ENCODE measurements around the gene MIA. TPM values are rescaled to one million over a fixed set of nuclear protein-coding genes. Genes with fewer than 3 reads are reported as not detected.
A peak's percentile ranks its signal among the peaks of the same experiment; 100 is the strongest.
"Not testable (repeated sequence)": the region's sequence is repeated elsewhere in the genome, so short reads cannot be mapped to it uniquely, and the experiment has no call there.

Gene MIA
- polyA plus RNA-seq, 4 donors, result 0.81 to 4.2 (median 0.92) TPM

DNA sequence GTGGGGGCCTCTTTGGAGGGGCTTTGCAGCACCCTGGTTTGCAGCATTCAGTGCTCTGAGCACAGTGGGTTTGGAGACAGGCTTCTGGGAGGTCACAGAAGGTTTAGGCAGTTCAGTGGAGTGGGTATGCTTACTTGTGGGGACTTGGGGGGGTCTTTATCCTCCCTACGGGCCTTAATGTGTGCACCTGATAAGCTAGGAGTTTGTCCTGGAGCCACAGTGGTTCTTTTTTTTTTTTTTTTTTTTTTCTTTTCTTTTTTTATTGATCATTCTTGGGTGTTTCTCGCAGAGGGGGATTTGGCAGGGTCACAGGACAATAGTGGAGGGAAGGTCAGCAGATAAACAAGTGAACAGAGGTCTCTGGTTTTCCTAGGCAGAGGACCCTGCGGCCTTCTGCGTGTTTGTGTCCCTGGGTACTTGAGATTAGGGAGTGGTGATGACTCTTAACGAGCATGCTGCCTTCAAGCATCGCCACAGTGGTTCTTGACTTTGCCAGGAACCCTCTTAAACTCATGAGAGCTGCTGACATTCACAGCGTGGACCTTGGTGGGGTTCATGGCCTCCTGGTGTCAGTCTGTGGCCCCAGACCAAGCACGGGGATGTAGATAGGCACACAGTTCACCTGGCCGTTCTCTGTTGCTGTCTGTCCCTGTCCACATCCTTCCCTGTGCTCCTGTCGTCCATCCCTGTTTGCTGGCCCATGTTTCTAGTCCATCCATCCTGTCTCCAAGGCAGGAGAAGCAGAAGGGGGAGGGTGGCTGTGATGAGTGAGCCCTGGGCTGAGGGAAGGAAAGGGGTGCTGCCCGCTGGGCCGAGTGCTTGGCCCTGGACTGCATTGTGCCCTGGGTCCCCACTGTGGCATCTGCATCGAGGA is 26.3 kb downstream of the MIA start:
- DNase-seq (ENCODE audit: low read depth in 4 of 4, low spot score in 2 of 4), result no peak

DNA sequence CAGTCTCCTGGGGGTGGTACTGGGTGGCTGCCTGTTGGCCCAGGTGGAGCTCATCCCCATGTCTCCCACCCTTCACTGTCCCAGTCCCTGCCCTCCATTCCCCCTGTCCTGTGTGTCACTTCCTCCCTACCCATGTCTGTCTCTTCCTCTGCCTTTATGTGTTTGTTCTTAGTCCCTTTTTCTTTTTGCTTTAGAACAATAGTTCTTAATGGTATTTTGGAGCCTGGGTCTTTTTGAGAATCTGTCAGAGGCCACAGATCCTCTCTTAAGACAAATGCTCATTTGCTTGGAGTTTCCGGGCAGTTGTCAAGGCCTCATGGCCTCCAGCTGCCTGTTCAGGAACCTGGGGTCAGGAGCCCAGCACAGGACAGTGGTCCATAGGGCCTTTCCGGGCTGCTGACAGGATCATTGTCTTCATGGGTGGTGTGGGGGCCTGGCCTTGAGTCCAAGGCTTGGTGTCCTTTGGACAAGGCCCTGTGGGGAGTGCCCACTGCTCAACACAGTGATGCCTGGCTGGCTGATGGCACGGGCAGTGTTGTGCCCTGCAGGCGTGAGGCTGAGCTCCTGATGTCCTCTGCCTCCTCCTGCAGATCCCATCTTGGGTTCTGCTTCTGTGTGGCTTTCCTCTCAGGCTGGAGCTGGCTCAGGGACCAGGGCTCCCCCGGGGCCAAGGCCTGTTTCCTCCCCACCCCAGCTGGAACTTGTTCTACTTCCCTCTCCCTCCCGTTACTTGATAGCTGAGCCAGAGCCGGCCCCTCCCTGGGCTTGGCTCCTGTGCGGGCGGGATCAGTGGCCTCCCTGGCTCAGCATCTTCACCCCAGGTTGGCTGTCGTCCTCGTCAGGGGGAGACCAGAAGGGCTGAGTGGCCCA is 27.2 kb downstream of the MIA start:
- no peak for DNase-seq (ENCODE audit: low read depth in 4 of 4, low spot score in 2 of 4)

DNA sequence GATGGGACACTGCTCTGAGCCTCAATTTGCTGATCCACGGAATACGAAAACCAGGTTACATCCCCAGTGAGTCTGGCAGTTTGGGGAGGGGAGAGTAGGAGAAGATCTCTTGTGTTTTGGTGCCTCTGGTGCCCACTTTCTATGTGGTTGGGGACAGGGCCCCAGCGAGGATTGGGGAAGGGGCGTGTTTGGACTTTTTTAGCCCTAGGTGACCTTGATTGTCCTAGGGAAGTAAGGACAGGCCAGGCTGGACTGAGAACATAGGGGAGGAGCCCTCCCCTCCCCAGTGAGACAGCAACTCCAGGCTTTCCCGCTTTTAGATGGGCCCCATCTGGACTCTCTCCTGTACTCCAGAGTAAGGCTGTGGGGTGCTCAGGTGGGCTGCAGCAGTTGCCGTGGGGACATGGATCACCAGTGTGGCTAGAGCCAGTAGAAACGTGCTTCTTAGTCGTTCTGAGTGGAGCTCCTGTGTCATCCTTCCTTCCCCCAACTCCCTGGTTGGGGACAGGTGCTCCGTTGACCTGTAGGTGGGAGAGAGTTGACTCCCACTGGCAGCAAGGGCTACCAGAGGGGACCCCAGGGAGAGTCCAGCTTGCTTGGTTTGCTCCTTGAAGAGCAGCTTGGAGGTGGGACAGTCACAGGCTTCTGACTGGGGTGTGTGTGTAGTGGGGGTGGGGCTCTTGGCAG is 28.0 kb downstream of the MIA start:
- no peak for DNase-seq (ENCODE audit: low read depth in 4 of 4, low spot score in 2 of 4)

DNA sequence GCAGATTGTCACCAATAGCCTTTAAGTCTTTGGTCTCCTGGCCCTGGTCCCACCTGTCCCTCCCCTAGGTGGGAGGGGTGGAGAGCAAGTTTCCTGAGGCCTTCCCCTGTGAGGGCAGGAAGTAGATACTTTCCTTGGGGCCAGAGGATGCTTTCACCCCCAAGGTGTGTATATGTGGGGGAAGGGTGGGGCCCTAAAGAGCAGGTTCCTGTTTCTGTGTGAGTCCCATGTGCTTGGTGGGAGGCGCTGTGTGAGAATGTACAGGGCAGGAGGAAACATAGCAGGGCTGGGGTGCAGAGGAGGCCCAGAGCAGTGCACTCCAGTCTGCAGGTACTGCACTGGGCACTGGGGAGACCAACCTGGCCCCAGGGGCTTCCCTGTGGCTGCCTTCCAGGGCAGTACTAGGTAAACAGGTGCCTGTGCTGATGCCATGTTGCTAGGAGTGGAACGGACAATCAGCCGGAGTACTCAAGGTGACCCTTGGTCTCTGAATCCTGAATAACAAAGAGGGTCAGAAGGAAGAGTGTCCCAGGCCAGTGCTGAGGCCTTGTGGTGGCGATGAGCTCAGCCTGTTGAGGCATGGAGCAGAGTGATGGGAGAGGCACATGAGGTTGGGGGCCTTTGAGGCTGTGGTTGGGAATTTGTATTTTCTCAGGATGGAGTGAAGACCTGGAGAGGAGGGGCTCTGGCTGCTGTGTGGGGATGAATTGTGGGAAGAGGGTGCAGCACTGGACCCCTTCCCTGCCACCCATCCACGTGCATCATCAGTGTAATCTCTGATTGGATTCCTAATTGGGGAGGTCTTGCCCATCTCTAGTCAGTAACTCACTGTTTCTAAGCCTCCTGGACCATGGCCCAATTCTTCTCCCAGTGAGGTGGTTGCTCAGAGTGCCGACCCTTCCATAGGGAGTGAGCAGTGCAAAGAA is 28.8 kb downstream of the MIA start:
- DNase-seq (ENCODE audit: low read depth in 4 of 4, low spot score in 2 of 4), result no peak

DNA sequence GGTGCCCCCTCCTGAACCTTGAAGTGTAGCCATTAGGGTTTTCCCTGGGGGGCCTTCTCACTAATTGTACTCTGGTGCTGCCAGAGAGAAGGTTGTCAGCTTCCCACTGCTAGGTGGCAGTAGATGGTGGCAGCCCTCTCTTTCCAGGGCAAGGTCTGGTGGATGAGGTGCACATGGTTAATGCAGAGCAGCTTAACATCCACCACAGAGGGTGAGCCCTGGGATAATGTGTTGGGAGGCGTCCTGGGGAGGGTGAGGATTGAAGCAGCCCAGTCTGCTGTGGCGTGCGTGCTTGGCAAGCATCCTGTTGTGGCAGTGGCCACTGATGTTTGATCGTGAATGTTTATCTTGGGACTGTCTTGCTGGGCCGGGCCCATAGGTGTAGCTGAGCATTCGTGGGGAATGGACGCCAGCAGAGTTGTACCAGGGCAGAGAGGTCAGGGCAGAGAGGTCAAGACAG is 29.5 kb downstream of the MIA start:
- no peak for DNase-seq (ENCODE audit: low read depth in 4 of 4, low spot score in 2 of 4)

DNA sequence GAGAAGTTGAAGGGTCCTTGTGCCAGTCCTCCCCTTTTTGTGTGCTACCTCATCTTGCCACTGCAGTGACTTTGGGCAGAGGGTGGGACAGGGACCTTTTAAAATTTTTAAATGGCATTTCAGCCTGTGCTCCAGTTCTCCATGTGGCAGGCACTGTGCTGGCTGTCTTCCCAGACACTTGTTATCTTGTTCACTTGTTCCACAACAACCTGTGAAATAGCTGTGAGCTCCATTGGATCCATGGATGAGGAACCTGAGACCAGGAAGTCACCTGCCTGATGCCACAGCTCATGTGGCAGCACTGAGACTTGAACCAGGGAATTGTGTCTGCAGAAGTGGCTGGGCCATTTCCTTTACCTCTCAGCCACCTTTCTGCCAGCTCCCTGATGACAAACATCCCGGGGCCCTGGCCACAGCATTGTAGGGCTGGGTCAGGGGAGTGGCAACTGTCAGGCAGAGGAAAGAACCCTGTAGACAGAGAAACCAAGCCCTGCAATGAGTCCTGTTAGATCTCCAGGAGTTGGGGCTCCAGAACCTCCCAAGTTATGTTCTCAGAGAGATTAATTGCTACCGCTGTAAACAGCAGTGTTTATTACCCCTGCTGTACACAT is 30.0 kb downstream of the MIA start:
- no peak for DNase-seq (ENCODE audit: low read depth in 4 of 4, low spot score in 2 of 4)

DNA sequence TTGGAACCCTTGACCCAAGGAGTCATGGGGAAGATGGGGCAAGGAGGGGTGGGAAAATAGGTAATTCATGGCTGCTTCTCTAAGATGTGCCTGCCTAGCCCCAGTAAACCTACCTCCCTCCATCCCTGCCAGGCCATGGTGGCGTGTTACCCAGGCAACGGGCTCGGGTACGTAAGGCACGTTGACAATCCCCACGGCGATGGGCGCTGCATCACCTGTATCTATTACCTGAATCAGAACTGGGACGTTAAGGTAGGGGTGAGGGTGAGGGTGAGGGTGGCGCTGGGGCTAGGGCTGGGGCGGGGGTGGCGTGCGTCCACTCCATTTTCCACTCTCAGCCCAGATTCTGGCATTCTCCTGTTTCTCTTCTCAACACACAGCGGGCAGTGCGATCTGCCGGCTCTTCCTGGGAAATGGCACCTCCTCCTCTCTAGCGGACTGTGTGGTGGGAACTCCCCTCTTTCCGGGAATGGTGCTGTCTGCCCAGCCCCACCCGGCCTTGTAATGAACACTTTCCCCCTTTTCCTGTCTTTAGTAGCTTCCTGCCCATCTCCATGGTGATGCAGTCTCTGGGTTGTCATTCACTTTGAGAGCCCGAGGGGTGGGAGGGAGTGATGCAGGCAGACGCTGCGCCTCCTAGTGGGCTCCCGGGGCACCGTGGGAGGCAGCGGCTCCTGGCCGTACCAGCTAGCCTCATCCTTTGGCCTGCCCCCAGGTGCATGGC is 31.3 kb downstream of the MIA start:
- DNase-seq (ENCODE audit: low read depth in 4 of 4, low spot score in 2 of 4), result peak in 3 of 4 donors; percentile 75 to 90 (median 82)

DNA sequence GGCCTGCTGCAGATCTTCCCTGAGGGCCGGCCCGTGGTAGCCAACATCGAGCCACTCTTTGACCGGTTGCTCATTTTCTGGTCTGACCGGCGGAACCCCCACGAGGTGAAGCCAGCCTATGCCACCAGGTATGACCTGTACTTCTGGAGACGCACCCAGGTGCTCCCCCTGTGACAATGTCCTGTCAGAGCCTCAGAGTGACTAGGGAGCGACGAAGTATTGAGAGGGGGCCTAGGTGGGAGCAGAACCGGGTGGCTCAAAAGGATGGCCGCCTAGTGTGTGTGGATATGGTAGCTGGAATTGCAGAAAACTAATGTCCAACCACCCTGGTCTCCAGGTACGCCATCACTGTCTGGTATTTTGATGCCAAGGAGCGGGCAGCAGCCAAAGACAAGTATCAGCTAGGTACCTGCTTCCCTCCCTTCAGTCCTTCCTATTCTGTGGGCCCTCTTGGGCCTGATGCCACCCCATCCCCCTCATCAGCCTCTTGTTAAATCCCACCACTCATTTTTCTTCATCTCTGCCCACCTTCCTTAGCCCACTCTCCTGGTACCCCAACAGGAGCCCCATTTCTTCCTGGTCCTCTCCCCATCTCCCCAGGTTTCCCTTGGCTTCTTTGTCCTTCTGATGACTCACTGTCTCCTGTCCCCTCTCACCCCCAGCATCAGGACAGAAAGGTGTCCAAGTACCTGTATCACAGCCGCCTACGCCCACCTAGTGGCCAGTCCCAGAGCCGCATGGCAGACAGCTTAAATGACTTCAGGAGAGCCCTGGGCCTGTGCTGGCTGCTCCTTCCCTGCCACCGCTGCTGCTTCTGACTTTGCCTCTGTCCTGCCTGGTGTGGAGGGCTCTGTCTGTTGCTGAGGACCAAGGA is 32.1 kb downstream of the MIA start:
- no peak for DNase-seq (ENCODE audit: low read depth in 4 of 4, low spot score in 2 of 4)

DNA sequence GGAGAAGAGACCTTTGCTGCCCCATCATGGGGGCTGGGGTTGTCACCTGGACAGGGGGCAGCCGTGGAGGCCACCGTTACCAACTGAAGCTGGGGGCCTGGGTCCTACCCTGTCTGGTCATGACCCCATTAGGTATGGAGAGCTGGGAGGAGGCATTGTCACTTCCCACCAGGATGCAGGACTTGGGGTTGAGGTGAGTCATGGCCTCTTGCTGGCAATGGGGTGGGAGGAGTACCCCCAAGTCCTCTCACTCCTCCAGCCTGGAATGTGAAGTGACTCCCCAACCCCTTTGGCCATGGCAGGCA is 32.7 kb downstream of the MIA start:
- DNase-seq (ENCODE audit: low read depth in 4 of 4, low spot score in 2 of 4), result no peak

DNA sequence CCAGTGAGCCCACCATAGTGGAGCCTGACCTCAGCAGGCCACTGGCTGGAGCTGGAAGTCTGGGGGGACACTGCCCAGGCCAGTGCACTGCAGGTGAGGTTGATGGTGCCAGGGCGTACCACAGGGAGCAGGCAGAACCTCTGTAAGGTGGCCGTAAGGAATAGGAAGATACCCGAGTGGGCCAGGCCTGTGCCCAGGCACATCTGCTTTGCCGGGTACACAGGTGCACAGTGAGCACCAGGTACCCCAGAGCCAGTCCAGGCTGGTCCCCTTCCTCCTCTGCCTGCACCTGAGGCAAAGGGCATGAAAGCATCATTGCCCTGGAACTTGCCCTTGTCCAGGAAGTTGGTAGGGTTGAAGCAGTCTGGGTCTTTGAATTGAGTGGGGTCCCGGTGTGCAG is 33.2 kb downstream of the MIA start:
- DNase-seq (ENCODE audit: low read depth in 4 of 4, low spot score in 2 of 4), result no peak

DNA sequence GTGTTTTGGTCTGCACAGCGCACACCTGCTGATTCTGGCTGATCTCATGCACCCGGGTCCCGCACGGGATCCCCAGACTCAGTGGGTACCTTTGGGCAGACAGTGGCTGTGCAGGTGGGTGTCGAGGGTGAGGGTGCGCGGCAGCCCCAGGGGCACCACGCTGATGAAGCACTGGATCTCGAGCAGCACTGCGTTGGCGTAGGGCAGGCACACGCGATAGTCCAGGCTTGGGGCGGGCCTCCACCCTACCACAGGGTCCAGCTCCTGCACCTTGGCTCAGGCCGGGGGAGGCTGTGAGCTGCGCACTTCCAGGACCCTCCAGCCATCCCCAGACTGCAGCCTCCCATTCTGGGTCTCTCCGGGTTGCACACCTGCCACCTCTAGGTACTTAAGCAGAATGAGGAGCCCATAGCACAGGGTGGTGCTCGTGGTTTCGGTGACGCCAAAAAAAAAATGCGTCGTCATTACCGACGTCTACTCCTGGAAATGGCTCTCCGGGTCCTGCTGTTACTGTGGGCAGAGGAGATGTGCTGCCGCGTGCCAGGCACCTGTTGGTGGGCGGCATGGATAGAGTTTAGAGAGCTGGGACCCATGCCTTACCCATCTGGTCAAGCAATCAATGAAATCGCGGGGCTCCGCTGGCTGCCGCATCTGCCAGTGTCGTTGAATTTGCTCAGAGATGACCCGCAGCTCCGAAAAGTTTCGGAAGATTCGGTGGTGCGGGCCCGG is 34.2 kb downstream of the MIA start:
- DNase-seq (ENCODE audit: low read depth in 4 of 4, low spot score in 2 of 4), result no peak

DNA sequence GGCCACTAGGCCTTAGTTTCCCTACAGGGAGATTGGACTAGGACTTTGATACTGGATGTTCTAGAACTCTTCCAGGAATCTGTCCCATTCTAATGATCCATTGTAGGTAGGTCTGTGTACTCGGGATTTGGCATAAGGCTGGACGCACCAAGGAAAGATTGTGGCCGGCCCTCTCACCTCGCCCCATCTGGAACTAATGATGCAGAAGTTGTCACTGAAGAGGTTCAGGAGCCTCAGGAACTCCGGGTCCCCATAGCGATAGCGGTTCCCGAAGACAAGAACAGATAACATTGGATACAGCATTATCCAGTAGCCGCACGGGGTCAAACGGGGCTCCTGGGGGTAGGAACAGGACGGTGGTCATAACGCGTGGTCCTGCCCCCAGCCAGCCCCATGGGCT is 34.8 kb downstream of the MIA start:
- DNase-seq (ENCODE audit: low read depth in 4 of 4, low spot score in 2 of 4), result no peak

DNA sequence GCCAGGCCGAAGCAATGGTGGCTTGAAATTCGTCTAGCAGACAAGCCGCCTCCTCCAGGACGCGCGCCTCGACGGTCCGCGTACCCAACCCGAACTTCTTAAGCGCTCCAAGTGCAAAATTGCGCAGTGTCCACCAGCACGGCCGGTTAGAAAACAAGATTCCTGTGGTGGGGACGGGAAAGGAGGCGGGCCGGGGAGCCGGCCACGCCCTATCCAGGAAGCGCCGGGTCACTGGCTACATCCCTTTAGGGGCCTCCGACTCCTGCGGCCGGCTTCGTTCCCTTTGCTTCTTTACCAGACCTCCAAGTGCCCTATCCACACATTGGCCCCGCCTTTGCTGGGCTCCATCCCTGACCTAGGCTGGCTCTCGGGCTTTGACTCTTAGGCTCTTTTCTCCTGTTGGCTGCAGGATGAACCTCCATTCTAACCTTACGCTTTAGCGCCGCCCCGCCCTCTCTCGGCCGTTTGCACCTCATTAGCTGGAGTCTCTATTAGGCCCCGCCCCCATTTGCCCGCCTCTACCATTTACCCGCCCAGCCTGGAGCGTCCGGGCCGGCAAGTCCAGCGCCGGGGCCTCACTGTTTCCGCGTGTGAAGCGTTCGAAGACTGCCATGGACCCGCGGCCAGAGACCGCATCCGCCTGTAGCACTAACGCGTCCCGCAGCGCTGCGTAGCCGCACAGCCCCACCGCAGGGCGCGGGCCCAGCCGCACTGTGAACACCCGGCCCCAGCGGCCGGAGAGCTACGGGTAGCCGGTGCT is 35.5 kb downstream of the MIA start:
- peak in 2 of 4 donors; percentile 56 to 74 for DNase-seq (ENCODE audit: low read depth in 4 of 4, low spot score in 2 of 4)

DNA sequence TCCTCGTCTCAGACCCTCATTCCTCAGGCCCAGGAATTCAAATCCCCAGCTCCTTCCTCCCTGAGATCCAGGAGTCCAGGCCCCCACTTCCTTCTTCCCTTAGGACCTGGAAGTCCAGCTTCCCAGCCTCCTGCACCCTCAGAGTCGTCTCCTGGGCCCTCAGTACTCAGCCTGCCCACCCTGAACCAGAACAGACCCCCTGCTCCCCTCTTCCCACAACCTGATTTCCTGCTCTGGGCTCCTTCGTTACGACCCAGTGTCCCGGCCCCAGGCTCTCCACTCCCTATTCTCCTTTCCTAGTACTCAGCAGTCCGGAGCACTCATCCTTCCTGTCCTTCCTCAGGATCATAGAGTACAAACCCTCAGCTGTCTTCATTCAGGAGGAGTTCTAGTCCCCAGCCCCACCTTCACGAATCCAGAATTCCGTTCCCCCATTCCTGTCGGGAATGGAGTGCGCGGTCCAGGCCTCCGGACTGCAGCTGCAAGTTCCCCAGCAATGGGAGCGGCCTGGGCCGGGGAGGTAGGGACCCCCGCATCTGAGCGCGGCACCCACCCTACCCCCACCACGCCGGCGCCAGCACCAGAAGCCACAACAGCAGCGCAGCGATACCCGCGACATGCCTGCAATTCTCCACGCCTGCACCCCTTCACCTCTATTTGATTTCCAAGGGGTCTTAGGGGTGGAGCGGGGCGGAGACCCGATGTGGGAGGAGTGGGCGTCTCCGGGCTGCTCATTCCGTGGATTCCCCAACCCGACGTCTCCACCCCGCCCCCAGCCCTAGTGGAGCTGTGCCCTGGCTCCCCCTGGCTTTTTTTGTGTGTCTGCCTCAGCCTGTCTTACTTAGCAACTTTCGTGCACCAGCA is 36.4 kb downstream of the MIA start:
- no peak for DNase-seq (ENCODE audit: low read depth in 4 of 4, low spot score in 2 of 4)

DNA sequence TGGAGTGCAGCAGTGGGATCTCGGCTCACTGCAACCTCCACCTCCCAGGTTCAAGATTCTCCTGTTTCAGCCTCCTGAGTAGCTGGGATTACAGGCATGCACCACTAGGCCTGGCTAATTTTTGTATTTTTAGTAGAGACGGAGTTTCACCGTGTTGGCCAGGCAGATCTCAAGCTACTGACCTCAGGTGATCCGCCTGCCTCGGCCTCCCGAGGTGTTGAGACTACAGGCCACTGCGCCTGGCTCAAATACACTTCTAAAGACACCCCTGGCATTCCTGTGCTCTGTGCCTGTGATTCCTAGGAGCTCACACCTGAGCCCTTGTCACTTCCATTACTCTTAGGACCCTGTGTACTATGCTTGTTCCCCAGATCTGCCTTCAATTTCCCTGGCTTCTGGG is 37.2 kb downstream of the MIA start:
- DNase-seq (ENCODE audit: low read depth in 4 of 4, low spot score in 2 of 4), result not testable (repeated sequence)

DNA sequence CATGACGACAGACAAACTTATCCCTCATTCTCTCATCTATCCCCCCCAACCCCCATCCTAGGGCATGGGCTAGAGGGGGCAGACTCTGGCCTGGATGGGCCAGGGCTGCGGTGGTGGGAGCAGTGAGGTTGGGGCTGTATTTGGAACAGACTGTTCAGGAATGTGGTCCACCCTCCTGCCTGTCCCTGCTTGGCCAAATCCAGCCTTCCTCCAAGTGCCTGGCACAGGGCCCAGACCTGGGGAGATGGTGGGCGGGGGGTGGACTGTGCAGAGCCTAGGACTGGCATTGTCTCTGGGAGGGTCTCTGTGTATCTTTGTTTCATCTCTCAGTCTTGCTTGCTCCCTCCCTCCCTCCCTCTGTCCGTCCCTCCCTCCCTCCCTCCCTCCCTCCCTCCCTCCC is 37.9 kb downstream of the MIA start:
- DNase-seq (ENCODE audit: low read depth in 4 of 4, low spot score in 2 of 4), result no peak

All from left renal cortex interstitium (tissue), 4 donors.